Trophoblast cell (in vitro differentiated cells and primary cell): ENCODE data around the gene SLC20A1.
"Not testable (repeated sequence)": the region's sequence is repeated elsewhere in the genome, so short reads cannot be mapped to it uniquely, and the experiment has no call there.

Experiments used
- DNase-seq, 2 donors: peaks; one replicate each; pipeline ENCODE4 v3.0.0-alpha.2; 2016
- H2AFZ ChIP-seq: 2 replicates; pipeline ENCODE4 v1.6.1; 2013; ENCODE audit warnings: low read length, moderate library complexity, mild to moderate bottlenecking; ENCODE audit not compliant: insufficient read depth, poor library complexity
- H2AK5ac ChIP-seq: 2 replicates; pipeline ENCODE4 v1.6.1; 2013; ENCODE audit warnings: mild to moderate bottlenecking, low read length
- H2BK120ac ChIP-seq: 2 replicates; pipeline ENCODE4 v1.6.1; 2013; ENCODE audit warnings: low read length, mild to moderate bottlenecking, moderate library complexity; ENCODE audit not compliant: insufficient read depth, poor library complexity
- H2BK12ac ChIP-seq: 2 replicates; pipeline ENCODE4 v1.6.1; 2013; ENCODE audit warnings: mild to moderate bottlenecking, low read length, moderate library complexity
- H2BK5ac ChIP-seq: 2 replicates; pipeline ENCODE4 v1.6.1; 2013; ENCODE audit warnings: low read length, low read depth, moderate library complexity, mild to moderate bottlenecking; ENCODE audit not compliant: poor library complexity
- H3K14ac ChIP-seq: 2 replicates; pipeline ENCODE4 v1.6.1; 2013; ENCODE audit warnings: mild to moderate bottlenecking, low read length
- H3K18ac ChIP-seq: 2 replicates; pipeline ENCODE4 v1.6.1; 2013; ENCODE audit warnings: mild to moderate bottlenecking, low read length
- H3K23ac ChIP-seq: 2 replicates; pipeline ENCODE4 v1.6.1; 2013; ENCODE audit warnings: low read length
- H3K27ac ChIP-seq: 2 replicates; pipeline ENCODE4 v1.5.1; 2013; ENCODE audit warnings: low read depth, mild to moderate bottlenecking, inconsistent platforms, low read length, moderate library complexity
- H3K27me3 ChIP-seq: 2 replicates; pipeline ENCODE4 v1.6.1; 2013; ENCODE audit warnings: inconsistent platforms, mild to moderate bottlenecking, low read length, moderate library complexity; ENCODE audit not compliant: insufficient read depth
- H3K36me3 ChIP-seq, 2 experiments: 1 replicate in 1 of 2; 2 replicates in 1 of 2; pipeline ENCODE4 v1.6.1; 2013; ENCODE audit warnings: low read length in 2 of 2, mild to moderate bottlenecking in 2 of 2, moderate library complexity in 1 of 2; ENCODE audit not compliant: insufficient read depth in 2 of 2, control insufficient read depth in 1 of 2
- H3K4ac ChIP-seq: 2 replicates; pipeline ENCODE4 v1.6.1; 2013; ENCODE audit warnings: low read depth, mild to moderate bottlenecking, low read length, moderate library complexity
- H3K4me1 ChIP-seq, 2 experiments: 1 replicate in 1 of 2; 2 replicates in 1 of 2; pipeline ENCODE4 v1.6.1; 2013; ENCODE audit warnings: low read length in 2 of 2, mild to moderate bottlenecking in 2 of 2, moderate library complexity in 1 of 2; ENCODE audit not compliant: insufficient read depth in 2 of 2, control insufficient read depth in 1 of 2
- H3K4me2 ChIP-seq: 2 replicates; pipeline ENCODE4 v1.6.1; 2013; ENCODE audit warnings: inconsistent platforms, mild to moderate bottlenecking, low read length, moderate library complexity
- H3K4me3 ChIP-seq: 2 replicates; pipeline ENCODE4 v1.5.1; 2013; ENCODE audit warnings: mild to moderate bottlenecking, low read depth, low read length, inconsistent platforms
- H3K79me1 ChIP-seq: one replicate; pipeline ENCODE4 v1.6.1; 2013; ENCODE audit warnings: low read length
- H3K79me2 ChIP-seq: 2 replicates; pipeline ENCODE4 v1.6.1; 2013; ENCODE audit warnings: low read length, mild to moderate bottlenecking; ENCODE audit not compliant: control insufficient read depth, insufficient read depth, poor library complexity
- H3K9ac ChIP-seq: 2 replicates; pipeline ENCODE4 v1.6.1; 2013; ENCODE audit warnings: mild to moderate bottlenecking, low read length
- H3K9me3 ChIP-seq: 2 replicates; pipeline ENCODE4 v1.6.1; 2013; ENCODE audit warnings: low read depth, mild to moderate bottlenecking, control low read depth, inconsistent platforms, low read length; ENCODE audit not compliant: insufficient read depth
- H4K12ac ChIP-seq: 2 replicates; pipeline ENCODE4 v1.6.1; 2013; ENCODE audit warnings: low read depth, mild to moderate bottlenecking, low read length, moderate library complexity
- H4K8ac ChIP-seq: 2 replicates; pipeline ENCODE4 v1.6.1; 2013; ENCODE audit warnings: low read depth, mild to moderate bottlenecking, low read length, moderate library complexity
- H4K91ac ChIP-seq: one replicate; pipeline ENCODE4 v1.6.1; 2013; ENCODE audit warnings: low read depth, mild to moderate bottlenecking, low read length, moderate library complexity
- WGBS: extraction: QIAGEN DNeasy Blood & Tissue Kit; methylation state at CpG from one replicate; pipeline ENCODE4 v1.1.7; 2013; ENCODE audit warnings: missing lambda C conversion rate; ENCODE audit not compliant: insufficient read length, insufficient coverage; ENCODE audit errors: extremely low coverage; 5-methylcytosine and 5-hydroxymethylcytosine counted together

The SLC20A1 gene

GRCh38 chr2:112664689-112665088 is 18.9 kb downstream of the SLC20A1 start:
- H3K27me3 ChIP-seq = no peaks in the 10 kb centered on the region
- no peaks in the 10 kb centered on the region for H3K9me3 ChIP-seq
- no peak overlapping the region for H2BK5ac ChIP-seq
- H3K4me3 ChIP-seq = no peak overlapping the region
- no peak overlapping the region for H3K9ac ChIP-seq
- no peak overlapping the region for H4K91ac ChIP-seq
- no peak overlapping the region for H3K18ac ChIP-seq
- no peak overlapping the region for H2BK12ac ChIP-seq
- H4K8ac ChIP-seq = no peak overlapping the region
- no peak overlapping the region for H3K4me2 ChIP-seq
- H3K23ac ChIP-seq = no peak overlapping the region
- H4K12ac ChIP-seq = no peak overlapping the region
- peaks cover 7 to 30% of the 10 kb centered on the region in 2 experiments for H3K36me3 ChIP-seq
- H3K27ac ChIP-seq = no peak overlapping the region
- no peak for DNase-seq
- H3K14ac ChIP-seq = no peak overlapping the region
- H3K79me1 ChIP-seq = no peaks in the 10 kb centered on the region
- no peaks in the 10 kb centered on the region for H3K79me2 ChIP-seq
- no peaks in the 10 kb centered on the region for H3K4me1 ChIP-seq
- no peak overlapping the region for H2BK120ac ChIP-seq
- no peak overlapping the region for H3K4ac ChIP-seq
- no peak overlapping the region for H2AK5ac ChIP-seq
- no peak overlapping the region for H2AFZ ChIP-seq

- H3K27me3 ChIP-seq = no peaks in the 10 kb centered on the region
These were observed 19.5 kb downstream of the SLC20A1 start for GRCh38 chr2:112665113-112665780.

GRCh38 chr2:112666761-112667122 is 21.0 kb downstream of the SLC20A1 start:
- Histone ChIP-seq H3K14ac (no peak overlapping the region), H3K79me2 (no peaks in the 10 kb centered on the region), H3K4me3 (no peak overlapping the region), H3K4ac (no peak overlapping the region), H3K36me3 (peaks cover 3 to 18% of the 10 kb centered on the region in 2 experiments), H3K27me3 (no peaks in the 10 kb centered on the region), H3K4me1 (no peaks in the 10 kb centered on the region), H2BK12ac (no peak overlapping the region), H2BK120ac (no peak overlapping the region), H3K18ac (no peak overlapping the region), H4K8ac (no peak overlapping the region), H3K9me3 (no peaks in the 10 kb centered on the region), H3K9ac (no peak overlapping the region), H2AFZ (no peak overlapping the region), H3K79me1 (no peaks in the 10 kb centered on the region), H2BK5ac (no peak overlapping the region), H3K23ac (no peak overlapping the region), H4K12ac (no peak overlapping the region), H3K27ac (no peak overlapping the region), H3K4me2 (no peak overlapping the region), H2AK5ac (no peak overlapping the region), H4K91ac (no peak overlapping the region)
- DNase-seq = peak; percentile 23 to 35
- WGBS = no CpG with 5 or more reads among the region's 3 CpGs

More at GRCh38 chr2:112665113-112665780, 19.5 kb downstream of the SLC20A1 start:
- Histone ChIP-seq H2BK5ac (no peak overlapping the region), H2AFZ (no peak overlapping the region), H3K27ac (no peak overlapping the region), H3K9ac (no peak overlapping the region), H3K4me2 (no peak overlapping the region), H4K12ac (no peak overlapping the region), H3K14ac (no peak overlapping the region), H2BK12ac (no peak overlapping the region), H3K9me3 (no peaks in the 10 kb centered on the region), H3K4me3 (no peak overlapping the region), H4K8ac (no peak overlapping the region), H3K36me3 (peaks cover 7 to 26% of the 10 kb centered on the region in 2 experiments), H3K79me1 (no peaks in the 10 kb centered on the region), H3K23ac (no peak overlapping the region), H3K4ac (no peak overlapping the region), H3K18ac (no peak overlapping the region), H3K79me2 (no peaks in the 10 kb centered on the region), H2AK5ac (no peak overlapping the region), H2BK120ac (no peak overlapping the region), H4K91ac (no peak overlapping the region), H3K4me1 (no peaks in the 10 kb centered on the region)
- no peak for DNase-seq
- WGBS = no CpG with 5 or more reads among the region's 8 CpGs

GRCh38 chr2:112667540-112667939 is 21.8 kb downstream of the SLC20A1 start:
- H4K91ac ChIP-seq, H4K8ac ChIP-seq, H3K27ac ChIP-seq, H2BK120ac ChIP-seq, H2BK5ac ChIP-seq, H3K14ac ChIP-seq, H3K9me3 ChIP-seq, H3K4me2 ChIP-seq, H3K9ac ChIP-seq, H4K12ac ChIP-seq, H3K4me1 ChIP-seq, DNase-seq, H3K4me3 ChIP-seq, H3K79me1 ChIP-seq, H3K18ac ChIP-seq, H2AK5ac ChIP-seq, H3K79me2 ChIP-seq, H2AFZ ChIP-seq, H3K4ac ChIP-seq, H3K27me3 ChIP-seq, H3K23ac ChIP-seq, H2BK12ac ChIP-seq: not testable (repeated sequence)
- no CpG with 5 or more reads among the region's 6 CpGs for WGBS
- peaks cover 3 to 17% of the 10 kb centered on the region in 2 experiments for H3K36me3 ChIP-seq
